NCI-H1092 treated with DMSO at 0.1 percent for 48 hours (cell line): ENCODE results near the gene DONSON.

ENCODE experiments used
- DNase-seq: peaks from one replicate; lab custom pipeline; 2025; lab: John Stamatoyannopoulos, UW

Gene DONSON

GRCh38 chr21:33562389-33562788, 26.1 kb downstream of the DONSON start:
- DNase-seq = no peak

- no peak for DNase-seq
These were observed 27.1 kb downstream of the DONSON start for GRCh38 chr21:33561373-33561772.

GRCh38 chr21:33560965-33561364, 27.5 kb downstream of the DONSON start:
- DNase-seq = no peak

- DNase-seq = no peak
These were observed 28.7 kb downstream of the DONSON start for GRCh38 chr21:33559813-33560212.

GRCh38 chr21:33558777-33559421, 29.6 kb downstream of the DONSON start:
- DNase-seq = no peak

GRCh38 chr21:33557447-33557846, 31.0 kb downstream of the DONSON start:
- DNase-seq = no peak

GRCh38 chr21:33554982-33555344, 33.5 kb downstream of the DONSON start:
- DNase-seq = no peak

- DNase-seq = no peak
These were observed 34.1 kb downstream of the DONSON start for GRCh38 chr21:33554236-33554981.

- DNase-seq = no peak
These were observed 35.4 kb downstream of the DONSON start for GRCh38 chr21:33552999-33553598.

- no peak for DNase-seq
These were observed 36.1 kb downstream of the DONSON start for GRCh38 chr21:33552093-33552998.

GRCh38 chr21:33551664-33552063, 36.8 kb downstream of the DONSON start:
- DNase-seq = no peak

- DNase-seq = no peak
These were observed 37.5 kb downstream of the DONSON start for GRCh38 chr21:33550772-33551660.

- DNase-seq = no peak
These were observed 38.4 kb downstream of the DONSON start for GRCh38 chr21:33549848-33550771.

- no peak for DNase-seq
These were observed 42.4 kb downstream of the DONSON start for GRCh38 chr21:33546086-33546485.

GRCh38 chr21:33544451-33545195, 43.9 kb downstream of the DONSON start:
- no peak for DNase-seq

GRCh38 chr21:33543505-33544129, 44.9 kb downstream of the DONSON start:
- DNase-seq = peak; percentile 19

- DNase-seq = peak; percentile 97
These were observed 45.6 kb downstream of the DONSON start, which contains the start of gene SON for GRCh38 chr21:33542640-33543504. TSS of gene SON (plus strand) at chr21:33543038. CDS start at chr21:33543093, 55 bp downstream.
